Adrenal gland (tissue), 12 donors: ENCODE results near the gene EFNA3. TPM values are rescaled to one million over a fixed set of nuclear protein-coding genes. Genes with fewer than 3 reads are reported as not detected.

Source experiments
- DNase-seq, 7 donors: peaks; one replicate each; pipeline ENCODE4 v3.0.0-alpha.2; 2019 to 2020
- H3K27ac ChIP-seq, 5 donors: fragments of 200-600 bp; sonication (generic) in 4 of 5; 1 replicate in 3 of 5; 2 replicates in 2 of 5; pipeline versions ENCODE4 v1.5.1 to v1.8.0; 2016 to 2020; ENCODE audit warnings: mild to moderate bottlenecking in 1 of 5
- H3K27me3 ChIP-seq: fragments of 200-600 bp; 2 replicates; pipeline ENCODE4 v1.8.0; 2021
- H3K36me3 ChIP-seq, 2 donors: fragments of 200-600 bp; replicated peaks in 1 of 2; 1 replicate in 1 of 2; 2 replicates in 1 of 2; pipeline versions ENCODE4 v1.5.1 to v1.8.0; 2018 to 2022
- H3K4me1 ChIP-seq, 2 donors: fragments of 200-600 bp; replicated peaks in 1 of 2; 1 replicate in 1 of 2; 2 replicates in 1 of 2; pipeline versions ENCODE4 v1.5.1 to v1.8.0; 2018 to 2021
- H3K4me3 ChIP-seq, 4 donors: fragments of 200-600 bp; sonication (generic) in 3 of 4; one replicate each; pipeline ENCODE4 v1.5.1; 2016 to 2018
- H3K9me3 ChIP-seq, 3 donors: fragments of 200-600 bp; sonication (generic) in 1 of 3; replicated peaks in 1 of 3; 1 replicate in 2 of 3; 2 replicates in 1 of 3; pipeline versions ENCODE4 v1.5.1 to v1.8.0; 2016 to 2021
- CTCF ChIP-seq, 6 experiments: fragments of 450-650 bp in 4 of 6; fragments of 200-600 bp in 2 of 6; sonication (generic) in 1 of 6; IDR thresholded peaks; 1 replicate in 5 of 6; 2 replicates in 1 of 6; pipeline versions ENCODE4 v1.5.1 to v1.8.0; 2016 to 2021; ENCODE audit warnings: antibody characterized with exemption in 6 of 6, mild to moderate bottlenecking in 2 of 6, moderate library complexity in 1 of 6
- POLR2A ChIP-seq, 2 donors: fragments of 450-650 bp; IDR thresholded peaks; one replicate each; pipeline ENCODE4 v1.6.1; 2017; ENCODE audit warnings: antibody characterized with exemption in 2 of 2, mild to moderate bottlenecking in 2 of 2, moderate library complexity in 1 of 2
- WGBS, 4 donors: extraction: QIAGEN DNeasy Blood & Tissue Kit in 2 of 4; methylation state at CpG; one replicate each; pipeline versions ENCODE4 v1.1.5 to v1.1.7; 2013 to 2017; 5-methylcytosine and 5-hydroxymethylcytosine counted together
- intact Hi-C, 2 donors: fragments of 100-400 bp; cut with DNase I; formaldehyde crosslinking; loops; one replicate each; pipeline versions ENCODE4 v1.14.1 to v1.15.0; 2022 to 2023
- polyA plus RNA-seq, 3 donors: library from polyadenylated mRNA; stranded (reverse); fragments of 200-250 nt in 2 of 3; fragments of 350-450 nt in 1 of 3; fragmentation: Illumina TruSeq in 1 of 3; extraction: RNeasy Lipid Tissue Mini Kit (QIAGEN cat#74804) in 1 of 3; gene quantifications; one replicate each; pipeline ENCODE4 v1.2.3, GENCODE V29; 2013 to 2014
- total RNA-seq, 9 donors: library from RNA; depleted of rRNA in 4 of 9; stranded (reverse); fragments of >200 nt in 4 of 9; fragments of 120-200 nt in 1 of 9; fragmentation: NEBNext Ultra II Directional in 1 of 9; extraction: Animal tissue kit (Norgen Biotek cat#: 25700) in 1 of 9; gene quantifications; one replicate each; pipeline versions ENCODE4 v1.1.0 to v1.2.4, GENCODE V29; 2013 to 2023
- donor health status: healthy with polysubstance abuse.
- donor health status: Bipolar disorder and iron deficiency.
- donor health status: DM: yes; HTN: yes; CAD: no.
- donor health status: DM: no; HTN: no; CAD: no.
- donor health status: DM: no; HTN: no; CAD: no.
- donor health status: DM: yes; HTN: yes; CAD: no.

The EFNA3 gene
- total and polyA plus RNA-seq, 12 donors: 1.4 to 7.3 (median 3.3) TPM

GRCh38 chr1:155120253-155120652 lies 41.6 kb downstream of the EFNA3 start:
- intact Hi-C loops: no loop called here
- DNase-seq: no peak
- 43 to 65% (median 47%) methylated on average over 6 of the region's 6 CpGs for WGBS, 4 donors
- H3K36me3 ChIP-seq: no peaks in the 10 kb centered on the region
- H3K4me1 ChIP-seq: no peaks in the 10 kb centered on the region
- no peak overlapping the region for H3K4me3 ChIP-seq
- no peak overlapping the region for H3K27ac ChIP-seq
- no peaks in the 10 kb centered on the region for H3K27me3 ChIP-seq
- H3K9me3 ChIP-seq: no peaks in the 10 kb centered on the region
- TF ChIP-seq CTCF (IDR thresholded peaks at IDR 0.05) (no peak), POLR2A (IDR thresholded peaks at IDR 0.05) (no peak)

GRCh38 chr1:155121249-155121648 lies 42.6 kb downstream of the EFNA3 start:
- no peaks in the 10 kb centered on the region for H3K27me3 ChIP-seq
- H3K4me3 ChIP-seq: no peak overlapping the region
- 63 to 88% (median 74%) methylated on average over 2 of the region's 2 CpGs for WGBS, 4 donors
- H3K36me3 ChIP-seq: no peaks in the 10 kb centered on the region
- H3K9me3 ChIP-seq: no peaks in the 10 kb centered on the region
- DNase-seq: no peak
- intact Hi-C loops: no loop called here
- peaks cover 0 to 6% of the 10 kb centered on the region in 2 donors for H3K4me1 ChIP-seq
- H3K27ac ChIP-seq: no peak overlapping the region
- no peak for TF ChIP-seq CTCF (IDR thresholded peaks at IDR 0.05)

DNA sequence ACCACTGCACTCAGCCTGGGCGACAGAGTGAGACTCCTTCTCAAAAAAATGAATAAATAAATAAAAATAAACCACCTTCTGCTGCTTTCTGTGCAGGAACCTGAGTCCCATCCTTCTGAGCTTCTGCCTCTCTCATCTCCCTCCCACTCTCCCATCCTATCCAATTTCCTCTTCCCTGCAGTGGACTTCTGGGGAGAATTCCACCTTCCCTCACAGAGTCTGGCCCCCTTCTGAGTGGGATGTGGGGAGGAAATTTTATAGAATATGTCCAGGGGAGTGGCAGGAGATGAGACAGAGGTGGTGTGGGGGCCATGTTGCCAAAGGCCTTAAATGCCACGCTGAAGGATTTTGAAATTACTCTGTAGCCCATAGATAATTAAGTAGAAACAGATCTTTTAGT lies 43.7 kb downstream of the EFNA3 start:
- no peak for DNase-seq
- Histone ChIP-seq H3K4me1 (peaks cover 6 to 17% of the 10 kb centered on the region in 2 donors), H3K4me3 (no peak overlapping the region), H3K27ac (no peak overlapping the region), H3K9me3 (no peaks in the 10 kb centered on the region), H3K36me3 (no peaks in the 10 kb centered on the region), H3K27me3 (no peaks in the 10 kb centered on the region)
- no peak for TF ChIP-seq CTCF (IDR thresholded peaks at IDR 0.05)
- TF ChIP-seq POLR2A (IDR thresholded peaks at IDR 0.05): no peak
- 57 to 85% (median 65%) methylated on average over 2 of the region's 2 CpGs for WGBS, 4 donors
- intact Hi-C loops: no loop called here

GRCh38 chr1:155123801-155124200 lies 45.2 kb downstream of the EFNA3 start:
- no peak for DNase-seq
- WGBS, 4 donors: 61 to 77% (median 71%) methylated on average over 4 of the region's 4 CpGs
- intact Hi-C loops: no loop called here

More at GRCh38 chr1:155123801-155124200, 45.2 kb downstream of the EFNA3 start:
- Histone ChIP-seq H3K36me3 (no peaks in the 10 kb centered on the region), H3K9me3 (no peaks in the 10 kb centered on the region), H3K27me3 (no peaks in the 10 kb centered on the region), H3K4me1 (peaks cover 19 to 29% of the 10 kb centered on the region in 2 donors), H3K27ac (no peak overlapping the region), H3K4me3 (no peak overlapping the region)
- TF ChIP-seq POLR2A (IDR thresholded peaks at IDR 0.05) (no peak), CTCF (IDR thresholded peaks at IDR 0.05) (no peak)
